H1 (cell line): Measurements from ENCODE around the gene RGS5. TPM values are rescaled to one million over a fixed set of nuclear protein-coding genes. Genes with fewer than 3 reads are reported as not detected.

Experiments
- CTCF ChIA-PET: fragments of 300-600 bp; sonication (Branson Sonifier 250); formaldehyde crosslinking; loops from one replicate; lab custom pipeline; 2021; ENCODE audit not compliant: partially characterized antibody; lab: Charles Lee
- POLR2A ChIA-PET: fragments of 300-600 bp; sonication (Branson Sonifier 250); formaldehyde crosslinking; loops from one replicate; lab custom pipeline; 2021; ENCODE audit warnings: inconsistent platforms; ENCODE audit not compliant: partially characterized antibody; lab: Charles Lee
- DNase-seq, 2 experiments: peaks; one replicate each; pipeline versions ENCODE4 v3.0.0 to v3.0.0-alpha.2; 2010 to 2022; ENCODE audit warnings: low spot score in 2 of 2, low read depth in 1 of 2, mixed read lengths in 1 of 2
- FAIRE-seq: peaks from 2 replicates; lab custom pipeline; 2011; peaks lifted over from hg19 to GRCh38; lab: Jason Lieb, UNC
- H2AFZ ChIP-seq: 2 replicates; pipeline ENCODE4 v1.8.1; 2012; ENCODE audit warnings: low read length, inconsistent platforms
- H2AK5ac ChIP-seq: 2 replicates; pipeline ENCODE4 v1.6.1; 2013; ENCODE audit warnings: low read depth, low read length
- H2BK120ac ChIP-seq: replicated peaks from 2 replicates; pipeline ENCODE3; 2013; ENCODE audit warnings: low read depth, low read length, inconsistent platforms
- H2BK12ac ChIP-seq: 2 replicates; pipeline ENCODE4 v1.6.1; 2013; ENCODE audit warnings: low read depth, low read length
- H2BK15ac ChIP-seq: 2 replicates; pipeline ENCODE4 v1.6.1; 2013; ENCODE audit warnings: low read length
- H2BK20ac ChIP-seq: 2 replicates; pipeline ENCODE4 v1.6.1; 2013; ENCODE audit warnings: low read length
- H2BK5ac ChIP-seq: 2 replicates; pipeline ENCODE4 v1.6.1; 2013; ENCODE audit warnings: low read depth, low read length
- H3K14ac ChIP-seq: 2 replicates; pipeline ENCODE4 v1.6.1; 2013; ENCODE audit warnings: inconsistent platforms; ENCODE audit not compliant: insufficient read length
- H3K18ac ChIP-seq: 2 replicates; pipeline ENCODE4 v1.6.1; 2013; ENCODE audit warnings: low read length; ENCODE audit errors: extremely low read depth
- H3K23ac ChIP-seq: 2 replicates; pipeline ENCODE4 v1.6.1; 2013; ENCODE audit warnings: inconsistent platforms; ENCODE audit not compliant: insufficient read length
- H3K23me2 ChIP-seq: 2 replicates; pipeline ENCODE4 v1.6.1; 2013; ENCODE audit warnings: low read depth, low read length
- H3K27ac ChIP-seq: 2 replicates; pipeline ENCODE4 v1.6.1; 2011; ENCODE audit warnings: low read depth, low read length, inconsistent platforms
- H3K27me3 ChIP-seq, 4 experiments: replicated peaks in 1 of 4; 1 replicate in 1 of 4; 2 replicates in 3 of 4; pipeline versions ENCODE4 v1.6.1 to v1.8.1; 2011 to 2013; ENCODE audit warnings: low read length in 3 of 4, mild to moderate bottlenecking in 3 of 4, inconsistent platforms in 2 of 4, mixed read lengths in 2 of 4, moderate library complexity in 1 of 4; ENCODE audit not compliant: control insufficient read depth in 3 of 4, insufficient read depth in 3 of 4; ENCODE audit errors: extremely low read depth in 1 of 4
- H3K36me3 ChIP-seq, 4 experiments: 2 replicates each; pipeline versions ENCODE4 v1.6.1 to v1.8.1; 2011 to 2013; ENCODE audit warnings: mild to moderate bottlenecking in 4 of 4, low read length in 3 of 4, moderate library complexity in 2 of 4, control low read depth in 1 of 4, inconsistent platforms in 1 of 4; ENCODE audit not compliant: insufficient read depth in 4 of 4, control insufficient read depth in 2 of 4
- H3K4ac ChIP-seq: replicated peaks from 2 replicates; pipeline ENCODE3; 2013; ENCODE audit warnings: low read length, low read depth, mixed read lengths, inconsistent platforms; ENCODE audit not compliant: insufficient read length
- H3K4me1 ChIP-seq, 4 experiments: replicated peaks in 1 of 4; 1 replicate in 1 of 4; 2 replicates in 3 of 4; pipeline versions ENCODE4 v1.6.1 to v1.8.1; 2011 to 2013; ENCODE audit warnings: low read length in 3 of 4, inconsistent platforms in 2 of 4, mixed read lengths in 1 of 4; ENCODE audit not compliant: insufficient read depth in 4 of 4, control insufficient read depth in 3 of 4
- H3K4me2 ChIP-seq, 2 experiments: 2 replicates each; pipeline versions ENCODE4 v1.6.1 to v1.8.1; 2011 to 2013; ENCODE audit warnings: low read depth in 2 of 2, low read length in 2 of 2, control low read depth in 1 of 2, inconsistent platforms in 1 of 2, mild to moderate bottlenecking in 1 of 2; ENCODE audit not compliant: insufficient read depth in 1 of 2
- H3K4me3 ChIP-seq, 4 experiments: fragments of 200-600, 300-600 bp in 1 of 4; sonication (generic), shearing (Covaris generic), sonication (Bioruptor Twin) in 1 of 4; 2 replicates each; pipeline versions ENCODE4 v1.5.1 to v1.8.1; 2011 to 2016; ENCODE audit warnings: low read length in 4 of 4, low read depth in 3 of 4, control low read depth in 2 of 4, inconsistent platforms in 2 of 4, mild to moderate bottlenecking in 2 of 4, mixed read lengths in 1 of 4, moderate library complexity in 1 of 4; ENCODE audit not compliant: insufficient read depth in 2 of 4; ENCODE audit errors: extremely low read depth in 1 of 4
- H3K56ac ChIP-seq: replicated peaks from 2 replicates; pipeline ENCODE3; 2013; ENCODE audit warnings: low read depth, mild to moderate bottlenecking, mixed read lengths, low read length, inconsistent platforms; ENCODE audit not compliant: insufficient read length
- H3K79me1 ChIP-seq: 2 replicates; pipeline ENCODE4 v1.6.1; 2013; ENCODE audit warnings: low read depth, low read length, control low read depth
- H3K79me2 ChIP-seq, 2 experiments: 2 replicates each; pipeline versions ENCODE4 v1.6.1 to v1.8.1; 2012 to 2013; ENCODE audit warnings: low read length in 2 of 2, mild to moderate bottlenecking in 2 of 2, inconsistent platforms in 1 of 2; ENCODE audit not compliant: insufficient read depth in 2 of 2, control insufficient read depth in 1 of 2
- H3K9ac ChIP-seq, 4 experiments: replicated peaks in 1 of 4; 1 replicate in 1 of 4; 2 replicates in 3 of 4; pipeline versions ENCODE4 v1.6.1 to v1.8.1; 2011 to 2013; ENCODE audit warnings: low read depth in 3 of 4, low read length in 3 of 4, control low read depth in 2 of 4, mild to moderate bottlenecking in 2 of 4, moderate library complexity in 2 of 4, inconsistent platforms in 1 of 4; ENCODE audit errors: extremely low read depth in 1 of 4
- H3K9me3 ChIP-seq, 2 experiments: 2 replicates each; pipeline versions ENCODE4 v1.6.1 to v1.8.1; 2012 to 2013; ENCODE audit warnings: mild to moderate bottlenecking in 2 of 2, moderate library complexity in 2 of 2, control low read depth in 1 of 2, inconsistent platforms in 1 of 2, low read depth in 1 of 2, low read length in 1 of 2, mixed read lengths in 1 of 2; ENCODE audit not compliant: insufficient read depth in 2 of 2
- H4K20me1 ChIP-seq, 2 experiments: replicated peaks in 1 of 2; 2 replicates each; pipeline versions ENCODE3 to v1.8.1; 2011 to 2013; ENCODE audit warnings: inconsistent platforms in 2 of 2, low read length in 2 of 2, mild to moderate bottlenecking in 1 of 2; ENCODE audit not compliant: insufficient read depth in 2 of 2, control insufficient read depth in 1 of 2
- H4K5ac ChIP-seq: 2 replicates; pipeline ENCODE4 v1.6.1; 2013; ENCODE audit warnings: low read length, low read depth, mixed read lengths, inconsistent platforms; ENCODE audit not compliant: insufficient read length
- H4K8ac ChIP-seq: 2 replicates; pipeline ENCODE4 v1.8.0; 2013; ENCODE audit warnings: mild to moderate bottlenecking, moderate library complexity, low read length, inconsistent platforms; ENCODE audit not compliant: insufficient read depth; ENCODE audit errors: extremely low read depth
- H4K91ac ChIP-seq: replicated peaks from 2 replicates; pipeline ENCODE3; 2013; ENCODE audit warnings: low read length, mixed read lengths, inconsistent platforms; ENCODE audit not compliant: insufficient read length
- BACH1 ChIP-seq: IDR thresholded peaks from 2 replicates; pipeline ENCODE4 v1.6.1; 2012; ENCODE audit warnings: low read length, improper control_type of control experiment
- EP300 ChIP-seq, 2 experiments: IDR thresholded peaks; 1 replicate in 1 of 2; 2 replicates in 1 of 2; pipeline ENCODE4 v1.6.1; 2011 to 2012; ENCODE audit warnings: low read depth in 2 of 2, low read length in 2 of 2, mild to moderate bottlenecking in 2 of 2, borderline replicate concordance in 1 of 2, inconsistent platforms in 1 of 2, moderate library complexity in 1 of 2
- FOSL1 ChIP-seq: IDR thresholded peaks from 2 replicates; pipeline ENCODE4 v1.6.1; 2011; ENCODE audit warnings: mild to moderate bottlenecking, low read depth, low read length, moderate library complexity; ENCODE audit not compliant: insufficient read depth
- JUN ChIP-seq: IDR thresholded peaks from 2 replicates; pipeline ENCODE4 v1.6.1; 2011; ENCODE audit warnings: low read depth, mild to moderate bottlenecking, improper control_type of control experiment, low read length
- KDM5A ChIP-seq: fragments of 200-600 bp; IDR thresholded peaks from 2 replicates; pipeline ENCODE4 v1.7.1; 2012; ENCODE audit warnings: mild to moderate bottlenecking, low read length, inconsistent platforms, mixed read lengths
- WGBS, 2 experiments: shearing (Covaris generic) in 1 of 2; methylation state at CpG; one replicate each; pipeline versions ENCODE4 v1.1.6 to v1.1.7; 2013 to 2015; ENCODE audit warnings: low lambda C conversion rate in 2 of 2, mixed read lengths in 2 of 2, inconsistent platforms in 1 of 2, low coverage in 1 of 2, missing lambda C conversion rate in 1 of 2; ENCODE audit not compliant: insufficient replicate concordance in 2 of 2, insufficient coverage in 1 of 2, insufficient read length in 1 of 2; ENCODE audit errors: extremely low coverage in 1 of 2, missing lambda C conversion rate in 1 of 2; 5-methylcytosine and 5-hydroxymethylcytosine counted together
- polyA plus RNA-seq, 7 experiments: library from polyadenylated mRNA; depleted of rRNA in 3 of 7; stranded (reverse) in 5 of 7; unstranded in 2 of 7; fragments of >200 nt in 5 of 7; fragments of 200-250 nt in 2 of 7; gene quantifications; 1 replicate in 5 of 7; 2 replicates in 1 of 7; 4 replicates in 1 of 7; pipeline versions ENCODE4 v1.2.1 to v1.2.3, GENCODE V29; 2011 to 2013; ENCODE audit warnings: missing spikeins in 2 of 7, mixed read lengths in 2 of 7
- total RNA-seq: library from RNA; stranded (reverse); fragmentation: NEBNext Ultra II Directional; extraction: Animal tissue kit (Norgen Biotek cat#: 25700); gene quantifications from 2 replicates; pipeline ENCODE4 v1.2.1, GENCODE V29; 2021
- TF ChIP-seq, protein P1 (sequence below): IDR thresholded peaks from 2 replicates; pipeline ENCODE4 v1.6.1; 2012; ENCODE audit warnings: inconsistent platforms

The RGS5 gene
- total and polyA plus RNA-seq, 2 of the 8 experiments (the other 6 are each of a cell fraction or from before 2014, with no cell fraction given) = 75.5 to 103 TPM

DNA sequence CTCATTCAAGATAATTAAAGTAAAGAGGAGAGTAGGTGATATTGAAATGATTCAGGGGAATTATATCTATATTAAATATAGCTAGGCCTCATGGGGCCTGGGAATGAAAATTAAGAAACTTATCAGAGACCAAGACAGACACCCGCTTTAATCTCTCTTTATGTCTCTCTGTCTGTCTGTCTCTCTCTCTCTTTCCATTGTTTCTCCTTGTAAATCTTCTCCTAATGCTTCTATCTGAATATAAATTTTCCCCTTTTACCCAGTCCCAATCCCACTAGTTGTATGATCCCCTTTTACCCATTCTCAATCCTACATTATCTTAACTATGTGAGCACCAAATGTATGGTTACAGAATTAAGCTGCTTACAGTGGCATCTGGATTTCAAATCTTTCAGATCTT lies 61.2 kb downstream of the RGS5 start:
- no peaks in the 10 kb centered on the region for H3K23me2 ChIP-seq
- no peak overlapping the region for H3K9ac ChIP-seq
- H3K9me3 ChIP-seq = no peaks in the 10 kb centered on the region
- no peak overlapping the region for H2BK5ac ChIP-seq
- no peak overlapping the region for H4K5ac ChIP-seq
- ChIA-PET CTCF (no interaction called here), POLR2A (no interaction called here)
- no peak for DNase-seq
- WGBS, 2 experiments = 78% methylated on average over 1 of the region's 1 CpG; no CpG with 5 or more reads in 1 of the 2 experiments
- H2BK120ac ChIP-seq = no peak overlapping the region
- H3K27me3 ChIP-seq = no peaks in the 10 kb centered on the region
- H2BK20ac ChIP-seq = no peak overlapping the region
- no peaks in the 10 kb centered on the region for H3K36me3 ChIP-seq
- no peak overlapping the region for H3K18ac ChIP-seq
- H3K27ac ChIP-seq = no peak overlapping the region
- no peak overlapping the region for H2BK15ac ChIP-seq
- H3K23ac ChIP-seq = no peak overlapping the region
- H4K91ac ChIP-seq = no peak overlapping the region
- H3K79me1 ChIP-seq = no peaks in the 10 kb centered on the region
- H2BK12ac ChIP-seq = no peak overlapping the region
- H3K4me3 ChIP-seq = no peak overlapping the region
- H2AFZ ChIP-seq = no peak overlapping the region
- no peak overlapping the region for H4K8ac ChIP-seq
- no peaks in the 10 kb centered on the region for H3K79me2 ChIP-seq
- no peak overlapping the region for H3K56ac ChIP-seq
- H2AK5ac ChIP-seq = no peak overlapping the region
- no peak overlapping the region for H3K4ac ChIP-seq
- H3K14ac ChIP-seq = no peak overlapping the region
- no peak overlapping the region for H3K4me2 ChIP-seq
- no peak for FAIRE-seq
- H4K20me1 ChIP-seq = no peaks in the 10 kb centered on the region
- no peaks in the 10 kb centered on the region for H3K4me1 ChIP-seq
- no peak for TF ChIP-seq KDM5A
- TF ChIP-seq BACH1 = no peak
- no peak for TF ChIP-seq EP300 (IDR thresholded peaks at IDR 0.05; ENCODE audit: borderline replicate concordance in 1 of 2, low read depth in 2 of 2, low read length in 2 of 2)
- no peak for TF ChIP-seq JUN
- no peak for TF ChIP-seq FOSL1
- TF ChIP-seq, protein P1, sequence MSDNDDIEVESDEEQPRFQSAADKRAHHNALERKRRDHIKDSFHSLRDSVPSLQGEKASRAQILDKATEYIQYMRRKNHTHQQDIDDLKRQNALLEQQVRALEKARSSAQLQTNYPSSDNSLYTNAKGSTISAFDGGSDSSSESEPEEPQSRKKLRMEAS = no peak
